Immature natural killer cell (primary cell): ENCODE data around the gene SMARCAL1. TPM values are rescaled to one million over a fixed set of nuclear protein-coding genes. Genes with fewer than 3 reads are reported as not detected.

Experiments used
- DNase-seq, 3 donors: peaks; one replicate each; pipeline ENCODE4 v3.0.0; 2022; ENCODE audit warnings: mixed read lengths in 1 of 3
- H3K27ac Mint-ChIP-seq, 6 donors: one replicate each; pipeline ENCODE4 v1.8.0; 2020; ENCODE audit warnings: mixed read lengths in 6 of 6, mild to moderate bottlenecking in 5 of 6, inconsistent platforms in 4 of 6, moderate library complexity in 3 of 6
- H3K27me3 Mint-ChIP-seq, 3 donors: one replicate each; pipeline ENCODE4 v1.8.0; 2020 to 2021; ENCODE audit warnings: low read depth in 3 of 3, mild to moderate bottlenecking in 3 of 3, mixed read lengths in 3 of 3, moderate library complexity in 3 of 3, inconsistent platforms in 1 of 3
- H3K36me3 Mint-ChIP-seq, 3 donors: one replicate each; pipeline ENCODE4 v1.8.0; 2020; ENCODE audit warnings: mixed read lengths in 3 of 3, inconsistent platforms in 2 of 3, mild to moderate bottlenecking in 2 of 3
- H3K4me1 Mint-ChIP-seq, 2 donors: one replicate each; pipeline ENCODE4 v1.8.0; 2020; ENCODE audit warnings: inconsistent platforms in 2 of 2, mild to moderate bottlenecking in 2 of 2, mixed read lengths in 2 of 2, moderate library complexity in 1 of 2
- H3K4me3 Mint-ChIP-seq, 5 donors: one replicate each; pipeline ENCODE4 v1.8.0; 2020; ENCODE audit warnings: mild to moderate bottlenecking in 5 of 5, mixed read lengths in 5 of 5, inconsistent platforms in 3 of 5, moderate library complexity in 3 of 5
- H3K9me3 Mint-ChIP-seq, 6 donors: one replicate each; pipeline ENCODE4 v1.8.0; 2020; ENCODE audit warnings: mild to moderate bottlenecking in 6 of 6, mixed read lengths in 6 of 6, inconsistent platforms in 4 of 6, moderate library complexity in 3 of 6
- polyA plus RNA-seq, 3 donors: library from polyadenylated mRNA; unstranded; fragments of 300-500 nt; fragmentation: Illumina TruSeq; gene quantifications; one replicate each; pipeline ENCODE4 v1.2.3, GENCODE V29; 2021

Gene SMARCAL1
- polyA plus RNA-seq, 3 donors from 2014 or later, result 15.1 to 34.6 (median 15.2) TPM

GRCh38 chr2:216405588-216405987 lies 6.7 kb upstream of the SMARCAL1 start:
- no peak overlapping the region for H3K27ac Mint-ChIP-seq

GRCh38 chr2:216406826-216407225 lies 5.5 kb upstream of the SMARCAL1 start:
- Mint-ChIP-seq H3K4me1 (peaks cover 2 to 3% of the 10 kb centered on the region in 2 donors), H3K36me3 (no peaks in the 10 kb centered on the region), H3K9me3 (no peaks in the 10 kb centered on the region), H3K4me3 (no peak overlapping the region), H3K27me3 (peaks cover 3 to 6% (median 5%) of the 10 kb centered on the region in 3 donors), H3K27ac (no peak overlapping the region)
- DNase-seq, result no peak

More at GRCh38 chr2:216405588-216405987, 6.7 kb upstream of the SMARCAL1 start:
- no peaks in the 10 kb centered on the region for H3K36me3 Mint-ChIP-seq
- H3K4me1 Mint-ChIP-seq, result no peaks in the 10 kb centered on the region
- DNase-seq, result no peak
- H3K4me3 Mint-ChIP-seq, result no peak overlapping the region
- H3K27me3 Mint-ChIP-seq, result peaks cover 3 to 6% (median 5%) of the 10 kb centered on the region in 3 donors
- no peaks in the 10 kb centered on the region for H3K9me3 Mint-ChIP-seq

GRCh38 chr2:216408426-216409290 lies 3.6 kb upstream of the SMARCAL1 start:
- Mint-ChIP-seq H3K4me1 (peaks cover 18 to 22% of the 10 kb centered on the region in 2 donors), H3K27me3 (peaks cover 6 to 9% (median 7%) of the 10 kb centered on the region in 3 donors), H3K36me3 (no peaks in the 10 kb centered on the region), H3K9me3 (no peaks in the 10 kb centered on the region), H3K4me3 (no peak overlapping the region), H3K27ac (no peak overlapping the region)
- DNase-seq, result no peak

GRCh38 chr2:216410550-216410949 lies 1.7 kb upstream of the SMARCAL1 start:
- DNase-seq, result no peak
- Mint-ChIP-seq H3K4me1 (peaks cover 19 to 24% of the 10 kb centered on the region in 2 donors), H3K36me3 (peaks cover 0 to 3% (median 0%) of the 10 kb centered on the region in 3 donors), H3K4me3 (no peak overlapping the region), H3K27me3 (peaks cover 6 to 9% (median 7%) of the 10 kb centered on the region in 3 donors), H3K9me3 (no peaks in the 10 kb centered on the region), H3K27ac (no peak overlapping the region)

- no peak for DNase-seq
- H3K27me3 Mint-ChIP-seq, result peaks cover 2 to 5% (median 3%) of the 10 kb centered on the region in 3 donors
- H3K36me3 Mint-ChIP-seq, result peaks cover 0 to 10% (median 0%) of the 10 kb centered on the region in 3 donors
- H3K9me3 Mint-ChIP-seq, result no peaks in the 10 kb centered on the region
- peak overlapping the region in 3 of 6 donors; percentile 11 to 66 (median 41) for H3K27ac Mint-ChIP-seq
- peaks cover 36 to 47% of the 10 kb centered on the region in 2 donors for H3K4me1 Mint-ChIP-seq
- H3K4me3 Mint-ChIP-seq, result peak overlapping the region; percentile 41 to 98 (median 97)
These were observed 1.6 kb downstream of the SMARCAL1 start for GRCh38 chr2:216413882-216414281.

GRCh38 chr2:216414772-216415319 lies 2.6 kb downstream of the SMARCAL1 start:
- H3K4me3 Mint-ChIP-seq, result no peak overlapping the region

GRCh38 chr2:216415541-216415940 lies 3.3 kb downstream of the SMARCAL1 start:
- peaks cover 40 to 59% of the 10 kb centered on the region in 2 donors for H3K4me1 Mint-ChIP-seq
- H3K9me3 Mint-ChIP-seq, result no peaks in the 10 kb centered on the region
- no peak overlapping the region for H3K27ac Mint-ChIP-seq
- peaks cover 7 to 17% (median 10%) of the 10 kb centered on the region in 3 donors for H3K36me3 Mint-ChIP-seq
- DNase-seq, result no peak
- H3K4me3 Mint-ChIP-seq, result no peak overlapping the region
- H3K27me3 Mint-ChIP-seq, result peaks cover 2 to 5% (median 3%) of the 10 kb centered on the region in 3 donors

More at GRCh38 chr2:216414772-216415319, 2.6 kb downstream of the SMARCAL1 start:
- no peak for DNase-seq
- peaks cover 2 to 5% (median 3%) of the 10 kb centered on the region in 3 donors for H3K27me3 Mint-ChIP-seq
- H3K9me3 Mint-ChIP-seq, result no peaks in the 10 kb centered on the region
- H3K36me3 Mint-ChIP-seq, result peaks cover under 1 to 10% (median 4%) of the 10 kb centered on the region in 3 donors
- H3K27ac Mint-ChIP-seq, result no peak overlapping the region
- H3K4me1 Mint-ChIP-seq, result peaks cover 40 to 54% of the 10 kb centered on the region in 2 donors

GRCh38 chr2:216416571-216417307 lies 4.5 kb downstream of the SMARCAL1 start:
- Mint-ChIP-seq H3K36me3 (peaks cover 12 to 27% (median 15%) of the 10 kb centered on the region in 3 donors), H3K4me1 (peaks cover 40 to 60% of the 10 kb centered on the region in 2 donors), H3K4me3 (no peak overlapping the region), H3K9me3 (no peaks in the 10 kb centered on the region), H3K27me3 (peaks cover 2 to 5% (median 3%) of the 10 kb centered on the region in 3 donors), H3K27ac (no peak overlapping the region)
- no peak for DNase-seq

- H3K4me3 Mint-ChIP-seq, result no peak overlapping the region
- no peaks in the 10 kb centered on the region for H3K27me3 Mint-ChIP-seq
- H3K4me1 Mint-ChIP-seq, result peaks cover 41 to 59% of the 10 kb centered on the region in 2 donors
- no peaks in the 10 kb centered on the region for H3K9me3 Mint-ChIP-seq
- no peak for DNase-seq
- H3K36me3 Mint-ChIP-seq, result peaks cover 21 to 42% (median 22%) of the 10 kb centered on the region in 3 donors
- H3K27ac Mint-ChIP-seq, result peak overlapping the region in 3 of 6 donors; percentile 8 to 71 (median 24)
These were observed 6.7 kb downstream of the SMARCAL1 start for GRCh38 chr2:216418981-216419380.

GRCh38 chr2:216420367-216421101 lies 8.2 kb downstream of the SMARCAL1 start:
- Mint-ChIP-seq H3K4me1 (peaks cover 47 to 69% of the 10 kb centered on the region in 2 donors), H3K36me3 (peaks cover 26 to 48% (median 26%) of the 10 kb centered on the region in 3 donors)

GRCh38 chr2:216423071-216423470 lies 10.8 kb downstream of the SMARCAL1 start:
- Mint-ChIP-seq H3K9me3 (no peaks in the 10 kb centered on the region), H3K4me1 (peaks cover 34 to 54% of the 10 kb centered on the region in 2 donors), H3K36me3 (peaks cover 33 to 54% (median 37%) of the 10 kb centered on the region in 3 donors), H3K4me3 (peak overlapping the region; percentile 37 to 56 (median 47)), H3K27ac (peak overlapping the region; percentile 43 to 90 (median 85)), H3K27me3 (no peaks in the 10 kb centered on the region)
- DNase-seq, result peak; percentile 39 to 53 (median 41)

More at GRCh38 chr2:216420367-216421101, 8.2 kb downstream of the SMARCAL1 start:
- Mint-ChIP-seq H3K4me3 (no peak overlapping the region), H3K27me3 (no peaks in the 10 kb centered on the region), H3K9me3 (no peaks in the 10 kb centered on the region), H3K27ac (no peak overlapping the region)
- DNase-seq, result no peak

- DNase-seq, result no peak
- Mint-ChIP-seq H3K36me3 (peaks cover 42 to 66% (median 49%) of the 10 kb centered on the region in 3 donors), H3K27me3 (no peaks in the 10 kb centered on the region), H3K4me1 (peaks cover 28 to 45% of the 10 kb centered on the region in 2 donors), H3K27ac (peak overlapping the region in 5 of 6 donors; percentile 43 to 90 (median 87)), H3K9me3 (no peaks in the 10 kb centered on the region), H3K4me3 (peak overlapping the region in 1 of 5 donors; percentile 3)
These were observed 12.0 kb downstream of the SMARCAL1 start for GRCh38 chr2:216424274-216424673.
